MM.1S (cell line): ENCODE measurements around the gene KMT2D.
A peak's percentile ranks its signal among the peaks of the same experiment; 100 is the strongest.

Experiments used
- DNase-seq: peaks from one replicate; pipeline ENCODE4 v3.0.0-alpha.2; 2015
- H2AFZ ChIP-seq: fragments of 300-600 bp; sonication (generic); 2 replicates; pipeline ENCODE4 v1.6.0; 2016; ENCODE audit warnings: antibody characterized with exemption, low read length
- H3F3A ChIP-seq: fragments of 300-600 bp; sonication (generic); 2 replicates; pipeline ENCODE4 v1.6.1; 2016; ENCODE audit warnings: mild to moderate bottlenecking, antibody characterized with exemption, low read length, moderate library complexity, mixed read lengths; ENCODE audit not compliant: insufficient read depth
- H3K27ac ChIP-seq: fragments of 300-600 bp; sonication (generic); 2 replicates; pipeline ENCODE4 v1.5.1; 2016; ENCODE audit warnings: mild to moderate bottlenecking, low read length
- H3K27me3 ChIP-seq: fragments of 300-600 bp; sonication (generic); replicated peaks from 2 replicates; pipeline ENCODE4 v1.6.0; 2016; ENCODE audit warnings: low read length; ENCODE audit not compliant: insufficient read depth
- H3K36me3 ChIP-seq: fragments of 300-600 bp; sonication (generic); replicated peaks from 2 replicates; pipeline ENCODE4 v1.6.1; 2016; ENCODE audit warnings: mild to moderate bottlenecking, low read length, mixed read lengths; ENCODE audit not compliant: insufficient read depth
- H3K4me1 ChIP-seq: fragments of 300-600 bp; sonication (generic); 2 replicates; pipeline ENCODE4 v1.6.1; 2016; ENCODE audit warnings: low read length, mixed read lengths
- H3K4me2 ChIP-seq: fragments of 300-600 bp; sonication (generic); 2 replicates; pipeline ENCODE4 v1.6.0; 2016; ENCODE audit warnings: low read depth, low read length
- H3K4me3 ChIP-seq: fragments of 300-600 bp; sonication (generic); 2 replicates; pipeline ENCODE4 v1.5.1; 2016; ENCODE audit warnings: low read length, mixed read lengths
- H3K79me2 ChIP-seq: fragments of 300-600 bp; sonication (generic); 2 replicates; pipeline ENCODE4 v1.6.1; 2016; ENCODE audit warnings: mixed run types, low read length, mixed read lengths
- H3K9ac ChIP-seq: fragments of 300-600 bp; sonication (generic); 2 replicates; pipeline ENCODE4 v1.6.1; 2016; ENCODE audit warnings: low read length, mixed read lengths
- H3K9me2 ChIP-seq: fragments of 300-600 bp; sonication (generic); replicated peaks from 2 replicates; pipeline ENCODE4 v1.6.1; 2016; ENCODE audit warnings: mild to moderate bottlenecking, low read length, mixed read lengths; ENCODE audit not compliant: insufficient read depth
- H3K9me3 ChIP-seq: fragments of 300-600 bp; sonication (generic); replicated peaks from 2 replicates; pipeline ENCODE4 v1.6.1; 2016; ENCODE audit warnings: mild to moderate bottlenecking, low read length, mixed read lengths; ENCODE audit not compliant: insufficient read depth
- H4K20me1 ChIP-seq: fragments of 300-600 bp; sonication (generic); 2 replicates; pipeline ENCODE4 v1.6.1; 2016; ENCODE audit warnings: mild to moderate bottlenecking, low read length, moderate library complexity, mixed read lengths; ENCODE audit not compliant: insufficient read depth
- EZH2 ChIP-seq: fragments of 300-600 bp; sonication (generic); optimal IDR thresholded peaks from 2 replicates; pipeline ENCODE3; 2017; ENCODE audit warnings: low read depth, mild to moderate bottlenecking, antibody characterized with exemption, low read length, mixed read lengths
- EZH2phosphoT487 ChIP-seq: fragments of 300-600 bp; sonication (generic); IDR thresholded peaks from 2 replicates; pipeline ENCODE4 v1.6.1; 2018; ENCODE audit warnings: antibody characterized with exemption, low read length
- TF ChIP-seq, protein P1 (sequence below): fragments of 300-600 bp; sonication (generic); IDR thresholded peaks from 2 replicates; pipeline ENCODE4 v1.5.1; 2016; ENCODE audit warnings: antibody characterized with exemption, low read length, mixed read lengths

KMT2D gene

DNA sequence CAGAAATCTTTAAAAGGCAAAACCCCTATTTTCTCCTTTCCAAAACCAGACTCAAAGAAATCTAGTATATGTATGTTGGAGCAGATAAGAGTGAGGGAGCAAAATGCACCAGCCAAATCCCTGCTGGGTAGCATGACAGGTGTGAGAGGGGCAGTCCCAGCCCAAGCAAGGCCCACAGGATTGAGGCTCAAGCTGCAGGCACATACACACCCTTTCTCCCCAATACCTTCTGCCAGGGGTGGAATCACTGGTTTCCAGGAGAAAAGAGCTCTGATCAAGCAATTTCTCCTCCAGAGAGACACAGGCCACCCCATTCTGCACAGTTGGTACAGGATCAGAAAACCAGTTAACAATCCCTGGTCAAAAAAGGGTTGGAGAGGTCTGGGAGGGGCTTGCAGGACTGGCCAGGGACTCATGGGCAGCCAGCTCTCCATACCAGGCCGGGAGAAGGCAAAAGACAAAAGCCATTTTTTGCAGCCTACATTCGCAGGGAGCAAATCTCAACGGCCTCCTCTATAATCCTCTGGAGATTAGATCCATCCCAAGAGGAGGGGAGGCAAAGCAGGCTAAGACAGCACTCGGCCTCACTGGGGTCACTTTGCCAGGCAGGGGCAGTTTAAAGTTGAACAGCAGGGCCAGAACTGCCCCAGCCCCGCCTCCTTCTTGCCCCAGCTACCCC, 2.1 kb downstream of the KMT2D start:
- peak overlapping the region; percentile 90; the same call in 1 of the 2 replicates for H3K9ac ChIP-seq
- H3K9me2 ChIP-seq = no peaks in the 10 kb centered on the region

DNA sequence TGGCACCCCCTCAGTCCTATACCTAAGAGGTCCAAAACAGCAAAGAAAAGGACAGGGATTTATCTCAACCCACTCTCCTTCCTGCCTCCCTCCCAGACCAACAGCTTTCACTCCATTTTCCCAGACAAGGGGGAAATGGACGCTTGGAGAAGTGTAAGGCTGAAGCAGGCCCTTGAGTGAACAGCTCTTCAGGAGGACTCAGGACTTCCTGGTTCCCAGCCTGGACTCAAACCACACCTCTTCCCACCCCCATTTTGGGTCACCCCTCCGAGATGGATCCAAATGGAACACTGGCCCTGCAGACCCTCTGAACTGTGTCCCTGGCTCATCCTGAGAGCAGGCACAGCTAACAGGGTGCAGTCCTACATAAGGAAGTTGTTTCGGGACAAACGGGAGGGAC, 2.7 kb downstream of the KMT2D start:
- Histone ChIP-seq H3K27me3 (no peaks in the 10 kb centered on the region), H3K4me3 (peak overlapping the region; percentile 89), H3K4me2 (peak overlapping the region; percentile 93), H2AFZ (no peak overlapping the region), H4K20me1 (peaks cover 23% of the 10 kb centered on the region), H3K36me3 (peaks cover 12% of the 10 kb centered on the region; the same call in 1 of the 2 replicates), H3K9ac (peak overlapping the region; percentile 90; the same call in 1 of the 2 replicates), H3K79me2 (peaks cover 75% of the 10 kb centered on the region), H3K9me2 (no peaks in the 10 kb centered on the region), H3K4me1 (peaks cover 24% of the 10 kb centered on the region), H3K27ac (no peak overlapping the region), H3F3A (no peaks in the 10 kb centered on the region), H3K9me3 (no peaks in the 10 kb centered on the region)
- DNase-seq = no peak
- TF ChIP-seq EZH2phosphoT487 = no peak
- no peak for TF ChIP-seq EZH2
- TF ChIP-seq, protein P1, sequence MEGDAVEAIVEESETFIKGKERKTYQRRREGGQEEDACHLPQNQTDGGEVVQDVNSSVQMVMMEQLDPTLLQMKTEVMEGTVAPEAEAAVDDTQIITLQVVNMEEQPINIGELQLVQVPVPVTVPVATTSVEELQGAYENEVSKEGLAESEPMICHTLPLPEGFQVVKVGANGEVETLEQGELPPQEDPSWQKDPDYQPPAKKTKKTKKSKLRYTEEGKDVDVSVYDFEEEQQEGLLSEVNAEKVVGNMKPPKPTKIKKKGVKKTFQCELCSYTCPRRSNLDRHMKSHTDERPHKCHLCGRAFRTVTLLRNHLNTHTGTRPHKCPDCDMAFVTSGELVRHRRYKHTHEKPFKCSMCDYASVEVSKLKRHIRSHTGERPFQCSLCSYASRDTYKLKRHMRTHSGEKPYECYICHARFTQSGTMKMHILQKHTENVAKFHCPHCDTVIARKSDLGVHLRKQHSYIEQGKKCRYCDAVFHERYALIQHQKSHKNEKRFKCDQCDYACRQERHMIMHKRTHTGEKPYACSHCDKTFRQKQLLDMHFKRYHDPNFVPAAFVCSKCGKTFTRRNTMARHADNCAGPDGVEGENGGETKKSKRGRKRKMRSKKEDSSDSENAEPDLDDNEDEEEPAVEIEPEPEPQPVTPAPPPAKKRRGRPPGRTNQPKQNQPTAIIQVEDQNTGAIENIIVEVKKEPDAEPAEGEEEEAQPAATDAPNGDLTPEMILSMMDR = no peak

More for the DNA sequence above, 2.1 kb downstream of the KMT2D start:
- H2AFZ ChIP-seq = no peak overlapping the region
- DNase-seq = no peak
- peaks cover 23% of the 10 kb centered on the region for H4K20me1 ChIP-seq
- H3K4me2 ChIP-seq = peak overlapping the region; percentile 93
- peaks cover 6% of the 10 kb centered on the region; the same call in 1 of the 2 replicates for H3K36me3 ChIP-seq
- no peaks in the 10 kb centered on the region for H3F3A ChIP-seq
- no peaks in the 10 kb centered on the region for H3K9me3 ChIP-seq
- H3K27me3 ChIP-seq = no peaks in the 10 kb centered on the region
- TF ChIP-seq, protein P1 = no peak
- TF ChIP-seq EZH2 (no peak), EZH2phosphoT487 (no peak)
- H3K27ac ChIP-seq = no peak overlapping the region
- peaks cover 71% of the 10 kb centered on the region for H3K79me2 ChIP-seq
- peaks cover 24% of the 10 kb centered on the region for H3K4me1 ChIP-seq
- peak overlapping the region; percentile 89 for H3K4me3 ChIP-seq

DNA sequence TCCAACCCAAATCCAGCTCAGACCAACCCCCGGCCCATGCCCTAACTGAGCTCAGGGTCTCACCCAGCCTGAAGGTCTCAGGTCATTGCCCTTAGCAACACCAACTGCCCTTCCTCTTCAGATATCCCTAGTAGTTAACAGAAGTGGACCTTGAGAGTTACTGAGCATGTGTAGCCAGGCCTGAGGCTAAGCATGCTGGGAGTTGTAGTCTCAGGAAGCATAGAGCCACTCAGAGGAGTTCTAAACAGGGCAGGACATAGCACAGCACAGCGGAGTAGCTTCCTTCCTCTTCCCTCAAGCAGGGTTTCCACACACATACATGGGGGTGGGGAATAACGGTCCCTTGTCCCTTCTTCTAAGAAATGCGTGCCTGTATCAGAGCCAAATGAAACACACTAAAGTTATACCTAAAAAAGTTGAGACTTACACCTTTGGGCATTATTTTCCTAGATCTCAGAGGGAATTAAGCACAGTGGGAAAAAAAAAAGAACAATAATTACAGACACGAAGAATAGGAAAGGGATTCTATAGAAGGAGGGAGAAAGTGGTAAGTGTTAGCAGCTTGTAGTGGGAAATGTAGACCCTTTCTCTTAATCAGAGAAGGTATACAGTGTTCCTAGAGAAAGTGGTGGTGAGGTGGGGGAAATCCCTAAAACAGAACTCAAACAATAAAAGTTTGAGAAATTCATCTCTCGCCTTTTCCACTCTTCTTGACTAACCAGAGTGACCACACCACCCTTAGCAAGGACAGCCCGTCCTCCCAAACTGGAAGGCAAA, 4.4 kb downstream of the KMT2D start:
- no peak overlapping the region for H3K9ac ChIP-seq
- no peak overlapping the region for H3K27ac ChIP-seq

More for the DNA sequence above, 4.4 kb downstream of the KMT2D start:
- DNase-seq = peak; percentile 54
- Histone ChIP-seq H3K4me3 (no peak overlapping the region), H2AFZ (no peak overlapping the region), H3K27me3 (no peaks in the 10 kb centered on the region), H4K20me1 (peaks cover 23% of the 10 kb centered on the region), H3K4me1 (peaks cover 24% of the 10 kb centered on the region), H3K9me3 (no peaks in the 10 kb centered on the region), H3K4me2 (peak overlapping the region; percentile 93; the same call in 1 of the 2 replicates), H3F3A (no peaks in the 10 kb centered on the region), H3K9me2 (no peaks in the 10 kb centered on the region), H3K36me3 (peaks cover 14% of the 10 kb centered on the region; the same call in 1 of the 2 replicates), H3K79me2 (peaks cover 77% of the 10 kb centered on the region)
- TF ChIP-seq, protein P1 = no peak
- TF ChIP-seq EZH2phosphoT487 (no peak), EZH2 (no peak)
